HG03460 (cell line): ENCODE measurements around the gene PPFIA4.

Source experiments
- ATAC-seq: cut with Tn5 transposase; IDR thresholded peaks from one replicate; pipeline ENCODE4 v1.9.1; 2021; ENCODE audit not compliant: unreplicated experiment

PPFIA4 gene

GRCh38 chr1:203124546-203125317 lies 98.4 kb downstream of the PPFIA4 start:
- ATAC-seq, result no peak

- ATAC-seq, result no peak
Observed at GRCh38 chr1:203126151-203126865, 100.0 kb downstream of the PPFIA4 start.

- no peak for ATAC-seq
Observed at GRCh38 chr1:203126866-203127665, 100.8 kb downstream of the PPFIA4 start.

- ATAC-seq, result no peak
Observed at GRCh38 chr1:203127666-203128430, 101.6 kb downstream of the PPFIA4 start, which contains the start of gene ADORA1. TSS of gene ADORA1 (plus strand) at chr1:203127726. CDS start at chr1:203128842, 1,116 bp downstream.

GRCh38 chr1:203128431-203128715 lies 102.1 kb downstream of the PPFIA4 start:
- no peak for ATAC-seq
